Activated CD8-positive, alpha-beta memory T cell treated with anti-CD3 and anti-CD28 coated beads for 36 hours (primary cell): ENCODE measurements around the gene CAPN14. TPM values are rescaled to one million over a fixed set of nuclear protein-coding genes. Genes with fewer than 3 reads are reported as not detected.

Source experiments
- CTCF ChIA-PET: fragments of 350-600 bp; sonication (Branson Sonifier 250); formaldehyde crosslinking; loops from one replicate; lab custom pipeline; 2021; ENCODE audit warnings: antibody characterized with exemption; lab: Charles Lee
- POLR2A ChIA-PET: fragments of 350-600 bp; sonication (Branson Sonifier 250); formaldehyde crosslinking; loops from one replicate; lab custom pipeline; 2021; ENCODE audit warnings: antibody characterized with exemption; lab: Charles Lee
- total RNA-seq, 2 experiments: library from RNA; stranded (reverse); gene quantifications; one replicate each; pipeline ENCODE4 v1.2.3, GENCODE V29; 2021

CAPN14 gene
- total RNA-seq, 2 experiments from 2014 or later: 0.29 to 0.30 TPM

DNA sequence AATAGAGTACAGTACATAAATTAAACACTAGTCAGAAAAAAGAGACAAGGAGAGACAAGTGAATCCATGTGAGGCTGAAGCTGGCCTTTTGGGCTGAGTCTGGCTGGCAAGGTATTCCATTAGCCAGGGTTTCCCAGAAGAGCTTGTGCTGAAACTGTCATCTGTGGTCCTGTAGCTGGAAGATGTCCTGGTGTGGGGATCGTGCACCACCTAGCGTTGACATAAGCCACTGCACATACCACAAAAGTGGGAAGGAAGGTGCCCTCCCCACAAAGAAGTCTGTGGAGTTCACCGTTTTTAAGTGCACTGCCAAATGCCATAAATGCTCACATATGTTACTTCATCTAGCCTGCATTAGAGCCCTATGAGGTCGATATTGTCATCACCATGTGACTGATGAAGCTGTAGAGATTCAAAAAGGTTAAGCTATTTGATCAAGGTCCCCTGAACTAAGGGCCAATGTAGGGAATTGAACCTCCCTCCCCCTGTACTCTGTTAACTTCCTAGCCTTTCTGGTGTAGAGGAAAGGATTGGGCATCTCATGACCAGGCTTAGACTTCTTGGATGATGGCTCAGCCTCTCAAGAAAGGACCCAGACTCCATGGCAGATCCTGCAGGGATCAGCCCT is 47.1 kb downstream of the CAPN14 start:
- CTCF ChIA-PET: interaction anchor here (0.6 to 5.8 kb wide), 15 partner anchors 13 to 596 kb away, joined by 3 to 21 read pairs (median 3); partner anchors contain the start of genes EHD3 and GALNT14
- POLR2A ChIA-PET: no interaction called here

DNA sequence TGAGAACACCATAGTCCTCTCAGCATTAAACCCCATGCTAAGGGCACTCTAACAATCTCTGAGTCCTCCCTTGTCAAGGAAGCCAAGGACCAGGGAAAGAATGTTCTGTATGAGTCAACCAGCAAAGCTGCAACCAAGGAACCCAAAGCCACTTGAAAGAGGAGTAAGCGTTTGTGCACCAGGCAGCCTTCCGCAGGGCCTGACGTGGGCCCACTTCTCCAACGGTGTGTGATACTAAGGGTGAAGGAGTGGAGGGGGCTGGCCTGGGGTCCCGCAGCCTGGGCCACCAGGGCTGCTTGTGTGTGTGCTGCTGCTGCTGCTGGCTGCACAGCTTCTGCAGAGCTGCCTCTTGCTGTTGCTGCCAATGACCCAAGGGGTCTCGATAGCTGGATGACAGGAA is 49.0 kb downstream of the CAPN14 start:
- POLR2A ChIA-PET: no interaction called here
- CTCF ChIA-PET: interaction anchor here (2.4 to 5.8 kb wide), 2 partner anchors 166 to 457 kb away, joined by 7 to 21 read pairs; no protein-coding TSS in a partner anchor

DNA sequence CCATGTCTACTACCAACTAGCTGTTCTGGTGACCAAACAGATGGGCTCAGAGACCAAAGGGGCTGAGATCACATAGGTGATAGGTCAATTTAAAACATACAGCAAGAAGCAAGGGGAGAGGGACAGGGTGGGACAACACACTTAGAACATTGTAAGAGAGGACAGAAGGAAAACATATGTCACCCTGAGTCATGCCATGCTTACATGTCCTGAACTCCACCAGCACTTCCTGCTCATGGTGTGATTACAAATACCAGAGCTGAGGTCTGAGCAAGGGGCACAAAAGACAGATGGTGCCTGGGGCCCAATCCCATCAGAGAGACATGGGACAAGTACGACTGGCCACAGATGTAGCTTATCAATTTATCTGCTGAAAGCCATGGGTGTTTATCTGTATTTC is 50.4 kb downstream of the CAPN14 start:
- ChIA-PET CTCF (interaction anchor here (2.4 to 5.8 kb wide), 2 partner anchors 167 to 455 kb away, joined by 7 to 21 read pairs; no protein-coding TSS in a partner anchor), POLR2A (no interaction called here)

DNA sequence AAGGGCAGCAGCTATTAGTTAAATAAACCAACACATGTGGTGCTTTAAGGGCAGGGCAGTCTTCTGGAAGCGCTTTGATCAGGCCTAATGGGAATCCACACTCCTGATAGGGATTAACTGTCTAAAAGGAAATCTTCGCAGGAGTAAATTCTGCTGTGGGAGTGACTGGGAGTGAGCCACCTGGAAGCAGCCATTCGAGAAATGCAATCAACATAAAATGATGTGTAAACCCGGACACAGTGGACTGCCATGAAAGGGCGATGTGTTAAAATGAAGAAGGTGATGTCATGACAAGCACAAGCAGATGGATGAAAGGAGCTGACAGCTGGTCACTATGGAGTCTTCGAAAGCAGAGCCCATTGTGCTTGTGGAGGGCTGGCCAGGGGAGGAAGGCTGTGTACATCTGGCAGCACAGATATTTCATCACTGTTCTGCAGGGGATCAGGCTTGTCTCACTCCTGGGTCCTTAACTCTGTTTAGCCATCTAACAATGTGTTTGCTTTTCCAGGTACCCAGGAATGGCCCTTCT is 54.2 kb downstream of the CAPN14 start:
- ChIA-PET POLR2A (no interaction called here), CTCF (interaction anchor here (0.7 kb wide), 1 partner anchor 8 kb away, joined by 3 read pairs; no protein-coding TSS in a partner anchor)

DNA sequence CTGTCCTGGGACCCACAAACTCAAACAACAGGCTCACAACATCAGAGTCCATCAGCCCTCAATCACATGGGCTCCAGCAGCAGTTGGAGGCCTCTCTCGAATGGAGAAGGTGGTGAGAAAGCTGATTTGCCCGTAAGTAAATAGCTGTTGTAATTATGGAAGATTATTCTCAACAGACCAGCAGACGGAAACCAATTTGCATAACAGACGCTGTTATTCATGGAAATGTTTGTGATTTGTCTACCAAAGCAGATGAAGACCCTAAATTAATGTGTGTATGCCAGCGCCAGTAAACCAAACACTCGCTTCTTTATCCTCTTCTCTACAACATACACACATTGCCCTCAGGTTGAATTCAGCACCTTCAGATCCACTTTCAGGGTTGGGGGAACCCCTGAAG is 55.7 kb downstream of the CAPN14 start:
- CTCF ChIA-PET: no interaction called here
- POLR2A ChIA-PET: no interaction called here

DNA sequence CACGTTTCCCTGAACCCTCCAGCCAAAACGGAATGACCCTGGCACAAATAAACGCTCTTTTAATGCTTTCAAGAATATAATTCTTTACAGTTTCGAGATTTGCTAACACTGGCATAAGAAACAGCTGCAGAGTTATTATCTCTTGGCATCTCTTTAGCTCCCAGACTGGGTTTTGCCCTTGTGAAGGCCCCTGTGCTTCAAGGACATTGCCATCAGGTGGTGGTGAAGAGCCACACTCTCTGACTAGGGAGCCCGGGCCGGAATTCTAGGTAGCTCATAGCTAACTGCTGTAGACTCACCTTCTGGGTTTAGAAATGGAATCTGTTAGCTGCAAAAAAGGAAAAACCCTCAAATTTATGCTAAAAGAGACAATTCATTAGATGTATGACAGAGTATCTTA is 65.8 kb downstream of the CAPN14 start:
- ChIA-PET POLR2A (no interaction called here), CTCF (interaction anchor here (1.1 kb wide), 1 partner anchor 19 kb away, joined by 3 read pairs; no protein-coding TSS in a partner anchor)

DNA sequence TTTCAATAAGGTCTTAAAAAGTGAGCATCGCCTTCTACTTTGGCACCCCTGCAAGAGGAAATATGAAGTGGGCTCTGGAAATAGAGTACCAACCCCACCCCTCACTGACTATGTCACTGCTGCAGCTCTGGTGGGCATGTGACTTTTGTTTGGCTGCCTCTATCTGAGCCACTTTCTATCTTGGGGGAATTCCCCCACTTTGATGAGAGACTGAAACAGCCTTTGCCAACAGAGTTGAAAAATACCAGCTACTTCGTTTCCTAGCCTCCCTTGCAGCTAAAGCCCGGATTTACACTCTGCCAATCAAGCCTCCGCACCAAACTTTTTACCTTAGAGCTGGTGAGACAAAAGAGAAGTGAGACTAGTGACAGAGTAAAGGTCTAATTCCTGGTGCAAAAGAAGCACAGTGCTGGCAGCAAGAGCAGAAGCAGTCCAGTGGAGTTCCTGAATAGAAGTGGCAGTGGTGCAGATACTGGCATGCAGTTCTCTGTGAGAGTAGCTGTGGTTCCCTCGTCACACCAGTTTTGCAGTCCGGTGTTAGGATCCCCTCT is 67.1 kb downstream of the CAPN14 start:
- ChIA-PET CTCF (interaction anchor here (1.1 kb wide), 1 partner anchor 20 kb away, joined by 3 read pairs; no protein-coding TSS in a partner anchor), POLR2A (no interaction called here)

DNA sequence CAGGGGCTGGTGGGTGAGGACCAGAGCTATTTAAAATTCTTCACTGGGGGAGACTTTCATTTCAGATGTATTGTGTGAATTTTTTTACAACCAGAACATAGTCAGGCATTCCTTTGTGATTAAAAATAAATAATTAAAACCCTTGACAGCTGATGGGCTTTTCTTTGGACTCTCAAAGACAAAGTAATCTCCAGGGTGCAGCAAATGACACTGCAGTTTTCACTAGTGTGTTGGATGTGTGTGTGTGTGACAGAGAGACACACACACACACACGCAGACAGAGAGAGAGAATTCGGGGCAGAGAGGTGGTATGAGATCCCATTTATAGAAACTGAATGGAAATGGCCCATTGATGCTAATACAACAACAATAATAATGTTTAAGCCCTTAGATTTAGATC is 68.8 kb downstream of the CAPN14 start:
- ChIA-PET CTCF (no interaction called here), POLR2A (no interaction called here)

DNA sequence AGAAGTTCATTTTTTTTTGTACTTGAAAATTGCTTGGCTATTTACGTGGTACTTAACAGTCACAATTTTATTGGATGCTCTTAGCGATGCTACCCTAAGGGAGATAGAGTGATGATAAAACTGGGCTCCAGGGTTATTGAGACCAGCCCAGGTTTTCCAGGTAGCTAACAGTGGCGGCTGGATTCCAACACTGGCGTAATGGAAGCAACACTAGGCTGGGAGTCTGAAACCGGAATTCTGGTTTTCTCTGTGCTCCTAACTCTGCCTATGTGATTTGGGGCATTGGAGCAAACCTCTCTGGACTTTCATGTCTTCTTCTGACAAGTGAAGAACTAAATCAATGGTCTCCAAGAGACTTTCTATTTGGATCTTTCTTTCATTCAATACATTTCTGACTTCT is 69.7 kb downstream of the CAPN14 start:
- ChIA-PET POLR2A (no interaction called here), CTCF (no interaction called here)

DNA sequence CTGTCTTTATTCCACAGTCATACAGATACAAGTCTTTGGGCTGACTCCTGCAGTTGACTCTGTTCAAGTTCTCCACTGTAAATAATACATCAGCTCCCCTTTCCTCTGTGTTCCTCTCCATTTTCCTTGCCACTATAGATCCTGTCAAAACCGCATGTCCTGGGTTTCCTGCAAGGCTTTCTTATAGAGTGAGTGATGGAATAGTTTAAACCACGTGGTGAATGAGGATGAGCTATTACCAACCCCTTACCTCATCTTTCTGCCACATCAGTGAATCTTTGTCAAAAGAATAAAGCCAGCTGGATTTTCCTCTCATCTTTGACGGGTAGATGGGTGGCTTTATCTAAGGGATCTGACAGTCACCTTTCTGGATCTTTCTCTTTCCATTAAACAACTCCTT is 75.2 kb downstream of the CAPN14 start:
- ChIA-PET POLR2A (no interaction called here), CTCF (no interaction called here)

DNA sequence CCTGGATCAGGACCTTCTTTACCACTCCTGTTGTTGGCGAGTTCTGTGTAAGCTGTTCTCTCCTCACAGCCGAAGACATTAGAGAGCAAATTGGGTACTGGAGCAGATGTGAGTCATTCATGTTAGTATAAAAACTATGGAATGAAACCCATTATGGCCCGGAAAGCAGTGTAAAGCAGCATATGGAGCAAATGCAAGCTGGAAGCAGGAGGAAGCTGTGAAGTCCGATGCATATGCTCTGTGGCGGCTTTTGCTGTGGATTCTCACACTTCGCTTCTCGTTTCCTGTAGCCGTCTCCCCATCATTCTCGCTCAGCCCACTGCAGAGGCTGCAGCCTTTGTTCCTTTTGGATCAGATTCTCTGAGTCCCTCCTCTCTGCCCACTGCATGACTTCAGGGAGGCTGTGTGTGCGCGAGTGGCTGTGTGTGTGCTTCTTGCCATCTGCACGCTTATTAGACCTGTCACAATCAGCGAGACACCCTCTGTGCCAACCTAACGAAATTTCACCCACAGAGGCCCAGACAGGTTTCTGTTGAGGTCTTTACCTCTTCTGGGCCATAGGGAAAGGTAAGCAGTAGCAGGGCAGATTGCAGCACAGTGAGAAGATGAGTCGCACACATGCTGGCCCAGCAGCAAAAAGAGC is 75.8 kb downstream of the CAPN14 start:
- POLR2A ChIA-PET: no interaction called here
- CTCF ChIA-PET: no interaction called here

DNA sequence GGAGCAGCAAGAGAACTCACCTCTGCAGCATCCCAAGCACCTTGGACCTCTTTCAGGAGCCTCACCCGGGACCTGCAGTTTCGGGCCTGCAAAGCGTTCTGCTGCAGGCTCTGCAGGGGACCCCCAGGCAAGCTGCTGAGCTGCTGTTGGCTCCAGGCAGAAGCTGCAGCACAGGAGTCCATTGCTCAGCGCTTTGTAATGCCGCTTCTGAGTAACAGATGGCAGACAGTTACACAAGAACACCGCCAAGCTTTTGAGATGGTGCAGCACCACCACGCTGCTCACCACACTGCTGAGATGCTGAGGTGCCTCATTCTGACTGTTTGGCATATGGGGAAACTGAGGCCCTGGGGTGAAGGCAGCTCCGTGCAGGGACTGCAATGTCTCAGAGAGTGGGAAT is 77.2 kb downstream of the CAPN14 start:
- ChIA-PET CTCF (no interaction called here), POLR2A (no interaction called here)

DNA sequence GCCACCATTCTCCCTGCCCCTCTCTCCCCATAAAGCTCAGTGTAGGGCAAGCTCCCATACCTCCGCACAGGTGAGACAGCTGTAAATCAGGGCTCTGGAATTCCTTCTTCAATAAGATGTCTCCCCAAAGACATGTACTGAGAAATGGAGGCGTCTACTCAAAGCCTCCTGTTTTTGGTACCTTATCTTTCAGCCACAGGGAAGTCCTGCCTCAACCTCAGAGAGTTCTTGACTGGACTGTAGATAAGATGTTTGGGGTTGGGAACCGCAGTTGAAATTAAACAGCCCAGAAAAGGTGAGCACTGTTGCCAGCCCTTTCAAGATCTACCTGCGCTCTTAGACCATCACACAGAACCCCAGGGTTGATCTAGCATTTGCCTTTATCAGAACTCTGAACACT is 77.6 kb downstream of the CAPN14 start:
- POLR2A ChIA-PET: no interaction called here

DNA sequence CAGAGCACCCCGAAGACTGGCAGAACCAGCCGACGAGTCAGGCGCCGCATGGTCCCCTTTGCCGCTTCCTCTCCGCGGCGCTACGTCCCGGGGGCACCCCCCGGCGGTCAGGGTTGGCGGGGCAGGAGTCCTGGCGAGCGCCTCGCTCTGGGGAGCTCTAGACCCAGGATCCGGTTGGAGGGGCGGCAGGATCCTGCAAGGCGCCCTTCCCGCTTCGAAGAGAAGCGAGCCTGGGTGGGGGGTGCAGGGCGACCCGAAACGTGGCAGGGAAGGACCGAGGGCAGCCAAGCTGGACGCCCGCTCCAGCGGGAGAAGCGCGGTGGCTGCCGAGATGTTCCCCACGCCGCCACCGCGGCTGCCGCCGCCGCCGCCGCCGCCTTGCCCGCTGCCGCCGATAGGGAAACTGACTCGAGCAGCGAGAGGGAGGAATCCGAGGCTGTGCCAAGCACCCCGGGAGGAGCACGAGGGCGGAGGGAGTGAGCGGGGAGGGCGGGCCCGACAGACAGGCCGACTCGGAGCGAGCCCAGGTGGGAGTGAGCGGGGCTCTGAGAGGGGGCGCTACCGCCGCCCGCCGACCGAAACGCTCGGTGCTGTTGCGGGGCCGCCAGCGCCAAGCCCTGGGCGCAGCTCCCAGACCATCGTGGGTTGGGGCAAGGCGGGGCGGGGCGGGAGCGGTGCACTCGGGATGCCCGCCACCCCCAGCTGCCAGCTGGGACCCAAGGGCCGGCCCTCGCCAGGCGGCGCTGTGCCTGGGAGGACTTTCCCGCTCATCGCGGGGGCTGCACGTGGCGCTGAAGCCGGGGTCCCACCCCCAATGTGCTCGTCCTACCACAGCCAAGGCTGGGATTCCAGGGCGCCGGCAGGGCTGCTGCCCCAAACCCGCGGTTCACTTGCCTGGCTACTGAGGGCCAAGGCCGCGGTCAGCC is 79.0 kb downstream of the CAPN14 start, which contains the start of gene GALNT14:
Gene GALNT14 (minus strand): TSS at position 404 of the 926 bp plus-strand sequence. CDS start 354 bp downstream, at position 50.
- ChIA-PET POLR2A (no interaction called here), CTCF (interaction anchor here (1.0 kb wide), 1 partner anchor 32 kb away, joined by 4 read pairs; no protein-coding TSS in a partner anchor)

More for the DNA sequence above, 77.6 kb downstream of the CAPN14 start:
- CTCF ChIA-PET: no interaction called here

DNA sequence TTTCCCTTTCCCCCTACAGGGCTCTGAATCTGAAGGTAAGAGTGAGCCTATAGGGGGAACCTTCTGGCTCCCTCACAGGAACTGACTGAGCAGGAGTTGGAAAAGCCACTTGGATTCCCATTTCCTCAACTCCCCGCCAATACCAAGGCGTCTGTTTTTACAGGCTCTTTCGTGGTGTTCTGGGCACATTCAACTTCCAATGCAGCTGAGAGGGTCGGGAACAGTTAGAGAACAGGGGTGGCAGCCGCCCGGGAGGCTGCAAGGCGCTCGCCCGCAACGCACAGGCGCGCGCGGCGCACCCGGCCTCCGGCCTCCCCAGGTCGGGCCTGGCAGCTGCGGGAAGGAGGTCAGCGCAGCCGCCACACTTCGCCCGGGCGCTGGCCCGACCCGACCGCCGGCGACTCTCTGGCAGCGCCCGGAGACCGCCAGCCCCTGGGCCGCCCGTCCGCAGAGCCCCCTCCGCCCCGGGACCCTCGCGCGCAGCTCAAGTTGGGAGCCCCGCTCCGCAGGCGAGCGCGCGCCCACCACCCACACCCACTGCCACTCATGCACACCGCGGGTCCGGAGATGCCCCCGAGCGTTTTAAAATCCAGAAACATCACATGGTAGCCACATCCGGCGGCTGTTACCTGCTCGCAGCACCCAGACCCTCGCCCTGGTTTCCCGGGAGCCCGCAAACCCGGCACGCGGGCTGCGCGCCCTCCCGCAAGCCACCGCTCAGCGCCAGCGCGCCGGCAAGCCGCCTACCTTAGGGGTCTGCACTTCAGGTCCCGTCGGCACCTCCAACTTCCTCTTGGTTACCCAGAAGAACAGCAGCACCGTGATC is 79.9 kb downstream of the CAPN14 start:
- POLR2A ChIA-PET: no interaction called here
- CTCF ChIA-PET: interaction anchor here (1.0 kb wide), 1 partner anchor 33 kb away, joined by 4 read pairs; no protein-coding TSS in a partner anchor

DNA sequence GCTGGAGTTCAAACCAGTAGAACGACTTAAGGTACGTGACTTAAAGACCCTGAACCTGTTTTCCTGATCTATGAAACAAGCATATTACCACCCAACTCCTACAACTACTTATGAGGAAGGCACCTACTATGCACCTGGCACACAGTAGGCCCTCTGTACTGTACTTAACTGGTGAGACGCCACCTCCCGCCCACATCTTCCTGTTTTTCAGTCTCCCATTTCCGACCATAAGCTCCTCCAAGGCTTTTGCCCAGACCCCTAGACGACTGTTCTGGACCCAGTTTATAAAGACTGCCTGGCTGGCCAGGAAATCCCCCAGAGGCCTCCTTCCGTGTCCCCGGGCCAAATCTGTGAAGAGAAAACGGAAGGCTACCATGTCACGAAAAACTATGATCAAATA is 80.6 kb downstream of the CAPN14 start:
- ChIA-PET CTCF (no interaction called here), POLR2A (no interaction called here)

DNA sequence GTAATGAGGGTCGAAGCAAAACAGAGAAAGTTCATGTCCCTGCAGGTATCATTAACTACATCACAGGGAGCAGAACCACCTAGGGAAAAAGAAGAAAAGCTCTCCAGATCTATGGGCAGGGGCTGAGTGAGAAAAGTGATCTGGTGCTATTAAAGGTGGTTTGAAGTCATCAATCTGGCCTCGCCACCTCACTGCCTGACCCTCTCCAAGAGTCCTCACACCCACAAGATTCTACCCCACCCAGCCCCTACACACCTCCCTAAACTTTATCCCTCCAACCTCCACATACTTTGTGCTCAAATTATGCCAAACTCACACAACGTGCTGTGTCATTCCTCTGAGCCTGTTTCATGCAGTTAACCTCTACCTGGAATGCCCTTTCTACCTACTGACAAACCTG is 81.3 kb downstream of the CAPN14 start:
- CTCF ChIA-PET: no interaction called here
- POLR2A ChIA-PET: no interaction called here

DNA sequence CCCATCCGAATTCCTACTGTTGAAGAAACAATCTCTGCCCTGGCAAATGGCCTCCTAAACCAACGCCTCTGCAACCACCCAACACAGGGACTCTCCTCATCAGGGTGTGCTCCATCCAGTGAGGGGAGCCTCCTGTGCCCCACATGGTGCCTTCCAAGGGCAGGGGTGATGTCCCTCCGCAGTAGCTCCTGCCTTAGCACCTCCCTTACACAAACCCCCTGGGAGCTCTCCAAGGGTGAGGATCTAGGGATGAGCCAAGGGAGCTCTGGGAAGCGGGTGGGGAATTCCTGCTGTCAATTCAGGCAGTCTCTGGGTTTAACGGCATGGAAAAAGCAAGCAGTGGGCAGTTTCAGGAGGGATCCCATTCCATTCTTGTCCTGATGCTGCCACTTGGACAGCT is 82.8 kb downstream of the CAPN14 start:
- ChIA-PET CTCF (no interaction called here), POLR2A (no interaction called here)
